GM21381 (cell line): Measurements from ENCODE around the gene FEM1A.
"Not testable (repeated sequence)": the region's sequence is repeated elsewhere in the genome, so short reads cannot be mapped to it uniquely, and the experiment has no call there.

Source experiments
- ATAC-seq: cut with Tn5 transposase; IDR thresholded peaks from one replicate; pipeline ENCODE4 v1.9.1; 2021; ENCODE audit warnings: mild to moderate bottlenecking, moderate library complexity; ENCODE audit not compliant: unreplicated experiment

The FEM1A gene

GRCh38 chr19:4791183-4792018 is at the start of gene FEM1A:
FEM1A (plus strand) TSS chr19:4791734; CDS start chr19:4791855, 121 bp downstream.
- ATAC-seq, result peak; percentile 95

- no peak for ATAC-seq
Measured at GRCh38 chr19:4742723-4743646, 48.5 kb upstream of the FEM1A start.

- ATAC-seq, result no peak
Measured at GRCh38 chr19:4744451-4745174, 46.9 kb upstream of the FEM1A start.

- not testable (repeated sequence) for ATAC-seq
Measured at GRCh38 chr19:4745175-4745574, 46.4 kb upstream of the FEM1A start.

- no peak for ATAC-seq
Measured at GRCh38 chr19:4745986-4746385, 45.5 kb upstream of the FEM1A start.

- no peak for ATAC-seq
Measured at GRCh38 chr19:4748185-4748584, 43.3 kb upstream of the FEM1A start.

- no peak for ATAC-seq
Measured at GRCh38 chr19:4748589-4748988, 42.9 kb upstream of the FEM1A start.

GRCh38 chr19:4749870-4750590 is 41.5 kb upstream of the FEM1A start:
- ATAC-seq, result no peak

- ATAC-seq, result no peak
Measured at GRCh38 chr19:4754248-4754647, 37.3 kb upstream of the FEM1A start.

GRCh38 chr19:4755459-4755858 is 36.1 kb upstream of the FEM1A start:
- no peak for ATAC-seq

GRCh38 chr19:4758082-4758481 is 33.5 kb upstream of the FEM1A start:
- ATAC-seq, result no peak

- no peak for ATAC-seq
Measured at GRCh38 chr19:4758659-4759058, 32.9 kb upstream of the FEM1A start.

- ATAC-seq, result peak; percentile 64
Measured at GRCh38 chr19:4759388-4760284, 31.9 kb upstream of the FEM1A start.

GRCh38 chr19:4760285-4760650 is 31.3 kb upstream of the FEM1A start:
- no peak for ATAC-seq

- no peak for ATAC-seq
Measured at GRCh38 chr19:4763021-4763420, 28.5 kb upstream of the FEM1A start.

GRCh38 chr19:4764393-4764660 is 27.2 kb upstream of the FEM1A start:
- ATAC-seq, result no peak

GRCh38 chr19:4768934-4769777 is 22.4 kb upstream of the FEM1A start:
- ATAC-seq, result no peak

- no peak for ATAC-seq
Measured at GRCh38 chr19:4772566-4772965, 19.0 kb upstream of the FEM1A start.
